ENCODE results near the gene NUDT1. TPM values are rescaled to one million over a fixed set of nuclear protein-coding genes. Genes with fewer than 3 reads are reported as not detected.

NUDT1 gene
- 44.7 TPM for total RNA-seq

GRCh38 chr7:2241580-2242540, at the start of gene NUDT1, which contains the start of gene MRM2:
Gene NUDT1, plus strand, starts transcription at chr7:2242226. Its CDS starts 2,349 bp downstream, at chr7:2244575.
Gene MRM2, minus strand, starts transcription at chr7:2242205. Its CDS starts 36 bp downstream, at chr7:2242169.
- no peak for DNase-seq (ENCODE audit: low read depth in 2 of 3, low spot score in 2 of 3)

- no peak for DNase-seq (ENCODE audit: low read depth in 2 of 3, low spot score in 2 of 3)
Observed at GRCh38 chr7:2192831-2193534, 49.0 kb upstream of the NUDT1 start.

GRCh38 chr7:2193575-2194305, 48.3 kb upstream of the NUDT1 start:
- DNase-seq (ENCODE audit: low read depth in 2 of 3, low spot score in 2 of 3), result no peak

GRCh38 chr7:2195400-2196246, 46.4 kb upstream of the NUDT1 start:
- DNase-seq (ENCODE audit: low read depth in 2 of 3, low spot score in 2 of 3), result no peak

- DNase-seq (ENCODE audit: low read depth in 2 of 3, low spot score in 2 of 3), result no peak
Observed at GRCh38 chr7:2196381-2197378, 45.3 kb upstream of the NUDT1 start.

- DNase-seq (ENCODE audit: low read depth in 2 of 3, low spot score in 2 of 3), result no peak
Observed at GRCh38 chr7:2197436-2198155, 44.4 kb upstream of the NUDT1 start.

GRCh38 chr7:2198206-2198605, 43.8 kb upstream of the NUDT1 start:
- no peak for DNase-seq (ENCODE audit: low read depth in 2 of 3, low spot score in 2 of 3)

GRCh38 chr7:2198760-2199159, 43.3 kb upstream of the NUDT1 start:
- no peak for DNase-seq (ENCODE audit: low read depth in 2 of 3, low spot score in 2 of 3)

- DNase-seq (ENCODE audit: low read depth in 2 of 3, low spot score in 2 of 3), result no peak
Observed at GRCh38 chr7:2199528-2199927, 42.5 kb upstream of the NUDT1 start.

- no peak for DNase-seq (ENCODE audit: low read depth in 2 of 3, low spot score in 2 of 3)
Observed at GRCh38 chr7:2199956-2200583, 42.0 kb upstream of the NUDT1 start.

- no peak for DNase-seq (ENCODE audit: low read depth in 2 of 3, low spot score in 2 of 3)
Observed at GRCh38 chr7:2200584-2200980, 41.4 kb upstream of the NUDT1 start.

GRCh38 chr7:2201128-2201527, 40.9 kb upstream of the NUDT1 start:
- DNase-seq (ENCODE audit: low read depth in 2 of 3, low spot score in 2 of 3), result no peak

- no peak for DNase-seq (ENCODE audit: low read depth in 2 of 3, low spot score in 2 of 3)
Observed at GRCh38 chr7:2201686-2202360, 40.2 kb upstream of the NUDT1 start.

GRCh38 chr7:2202361-2202761, 39.7 kb upstream of the NUDT1 start:
- DNase-seq (ENCODE audit: low read depth in 2 of 3, low spot score in 2 of 3), result no peak

- DNase-seq (ENCODE audit: low read depth in 2 of 3, low spot score in 2 of 3), result no peak
Observed at GRCh38 chr7:2202901-2203765, 38.9 kb upstream of the NUDT1 start.

GRCh38 chr7:2203766-2204300, 38.2 kb upstream of the NUDT1 start:
- DNase-seq (ENCODE audit: low read depth in 2 of 3, low spot score in 2 of 3), result no peak
